ENCODE data around the gene SUSD4.

Gene SUSD4

GRCh38 chr1:223390618-223391017, 26.6 kb upstream of the SUSD4 start:
- no peak for TF ChIP-seq CTCF (IDR thresholded peaks at IDR 0.05; ENCODE audit: control insufficient read depth, extremely low read depth, insufficient read depth)
- no peak for DNase-seq (ENCODE audit: low read depth)

DNA sequence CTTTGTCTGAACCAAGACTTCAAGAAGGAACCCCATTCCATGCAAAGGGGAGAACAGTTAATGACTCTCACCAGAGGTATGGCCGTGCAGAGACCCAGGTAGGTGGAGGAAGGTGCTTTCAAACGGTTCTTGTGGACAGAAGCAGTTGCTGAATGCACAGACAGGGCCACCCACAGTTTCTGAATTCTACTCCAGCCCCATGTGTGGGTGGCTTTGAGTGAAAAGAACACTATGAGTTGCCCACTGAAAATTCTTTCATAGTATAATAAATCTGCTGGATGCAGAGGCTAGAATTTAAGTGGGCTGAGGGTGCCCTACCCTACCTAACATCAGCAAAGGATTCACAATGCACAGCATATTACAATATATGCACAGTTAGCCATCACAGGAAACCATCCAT, 22.0 kb upstream of the SUSD4 start:
- DNase-seq (ENCODE audit: low read depth) = no peak
- no peak for TF ChIP-seq CTCF (IDR thresholded peaks at IDR 0.05; ENCODE audit: control insufficient read depth, extremely low read depth, insufficient read depth)
- no peak overlapping the region for H3K4me3 ChIP-seq (ENCODE audit: low read depth, low read length)

More at GRCh38 chr1:223390618-223391017, 26.6 kb upstream of the SUSD4 start:
- no peak overlapping the region for H3K4me3 ChIP-seq (ENCODE audit: low read depth, low read length)

DNA sequence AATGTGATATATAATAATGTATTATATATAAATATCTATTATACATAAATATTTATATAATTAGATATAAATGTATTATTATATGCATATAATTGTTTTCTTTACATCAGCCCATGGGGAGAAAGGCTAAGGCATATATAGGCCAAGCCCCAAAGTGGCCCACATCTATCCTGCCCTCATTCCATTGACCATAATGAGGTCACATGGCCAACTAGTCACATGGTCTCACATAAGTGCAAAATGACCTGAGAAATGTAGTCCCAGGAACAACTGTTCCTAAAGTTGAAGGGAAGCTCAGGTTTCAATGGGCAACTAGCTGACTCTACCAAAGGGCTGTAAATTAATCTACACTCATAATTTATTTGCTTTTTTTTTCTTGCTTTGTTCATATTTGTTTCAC, 14.8 kb upstream of the SUSD4 start:
- DNase-seq (ENCODE audit: low read depth) = no peak
- no peak overlapping the region for H3K4me3 ChIP-seq (ENCODE audit: low read depth, low read length)
- TF ChIP-seq CTCF (IDR thresholded peaks at IDR 0.05; ENCODE audit: control insufficient read depth, extremely low read depth, insufficient read depth) = no peak

- DNase-seq (ENCODE audit: low read depth) = no peak
- TF ChIP-seq CTCF (IDR thresholded peaks at IDR 0.05; ENCODE audit: control insufficient read depth, extremely low read depth, insufficient read depth) = no peak
- H3K4me3 ChIP-seq (ENCODE audit: low read depth, low read length) = no peak overlapping the region
These were observed 10.2 kb upstream of the SUSD4 start for GRCh38 chr1:223374064-223374610.

GRCh38 chr1:223364685-223365382, 858 bp upstream of the SUSD4 start:
- no peak for DNase-seq (ENCODE audit: low read depth)
- H3K4me3 ChIP-seq (ENCODE audit: low read depth, low read length) = peak overlapping the region; percentile 43
- TF ChIP-seq CTCF (IDR thresholded peaks at IDR 0.05; ENCODE audit: control insufficient read depth, extremely low read depth, insufficient read depth) = no peak

DNA sequence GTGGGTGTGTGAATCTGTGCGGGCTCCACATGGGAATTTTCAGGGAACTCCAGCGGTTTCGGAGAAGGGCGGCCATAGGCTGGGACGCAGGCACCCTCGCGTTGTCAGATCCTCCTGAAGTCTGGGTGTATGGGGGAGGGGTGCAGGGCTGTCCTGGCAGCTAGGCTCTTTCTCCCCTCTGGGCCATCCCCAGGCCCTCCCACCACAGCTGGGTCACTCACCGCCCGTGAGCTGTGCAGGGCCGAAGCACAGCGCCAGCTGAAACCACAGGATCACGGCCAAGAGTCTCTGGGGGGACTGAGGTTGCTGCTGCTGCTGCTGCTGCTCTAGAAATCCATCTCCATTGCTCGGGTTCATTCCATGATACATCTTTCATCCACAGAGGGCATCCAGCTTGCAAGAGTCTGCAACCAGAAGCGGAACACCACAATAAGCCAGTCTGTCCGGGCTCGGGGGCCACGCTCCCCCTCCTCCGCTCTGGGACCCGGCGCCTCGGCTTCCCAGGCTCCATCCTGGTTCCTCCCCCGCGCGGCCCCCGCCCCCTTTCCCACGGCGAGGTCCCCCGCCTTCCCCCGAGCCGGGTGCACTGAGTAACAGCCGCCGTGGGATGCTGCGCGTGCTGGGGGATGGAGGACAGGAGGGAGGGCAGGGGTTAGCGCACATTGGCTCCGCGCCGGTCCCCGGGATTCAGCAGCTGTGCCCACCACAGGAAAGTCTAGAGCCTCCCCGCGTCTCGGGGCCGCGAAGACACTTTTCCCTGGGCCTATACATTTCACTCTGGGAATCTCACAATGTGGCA, 720 bp downstream of the SUSD4 start:
- peak overlapping the region; percentile 58 for H3K4me3 ChIP-seq (ENCODE audit: low read depth, low read length)
- no peak for TF ChIP-seq CTCF (IDR thresholded peaks at IDR 0.05; ENCODE audit: control insufficient read depth, extremely low read depth, insufficient read depth)
- DNase-seq (ENCODE audit: low read depth) = no peak

All from LNCaP clone FGC (cell line).